Measurements from ENCODE around the gene INPP5E.

- TF ChIP-seq POLR2A (IDR thresholded peaks at IDR 0.05) (no peak), CTCF (IDR thresholded peaks at IDR 0.05) (no peak)
Measured at GRCh38 chr9:136465500-136466154, 26.0 kb upstream of the INPP5E start.
